ENCODE data around the gene PRSS8.
"Not testable (repeated sequence)": the region's sequence is repeated elsewhere in the genome, so short reads cannot be mapped to it uniquely, and the experiment has no call there.

PRSS8 gene

GRCh38 chr16:31143694-31144148, 8.2 kb upstream of the PRSS8 start:
- DNase-seq: no peak

GRCh38 chr16:31143011-31143693, 7.6 kb upstream of the PRSS8 start:
- DNase-seq: no peak

- peak; percentile 100 for DNase-seq
Observed at GRCh38 chr16:31142109-31143010, 6.8 kb upstream of the PRSS8 start.

- peak; percentile 79 for DNase-seq
Observed at GRCh38 chr16:31141489-31142108, 6.1 kb upstream of the PRSS8 start.

GRCh38 chr16:31141071-31141469, 5.5 kb upstream of the PRSS8 start:
- DNase-seq: not testable (repeated sequence)

GRCh38 chr16:31138621-31139578, 3.4 kb upstream of the PRSS8 start:
- DNase-seq: no peak

- not testable (repeated sequence) for DNase-seq
Observed at GRCh38 chr16:31136822-31137499, 1.4 kb upstream of the PRSS8 start.

- no peak for DNase-seq
Observed at GRCh38 chr16:31136287-31136662, 748 bp upstream of the PRSS8 start.

- no peak for DNase-seq
Observed at GRCh38 chr16:31134625-31135534, 647 bp downstream of the PRSS8 start.

- no peak for DNase-seq
Observed at GRCh38 chr16:31134091-31134571, 1.4 kb downstream of the PRSS8 start.

GRCh38 chr16:31133046-31133501, 2.5 kb downstream of the PRSS8 start:
- DNase-seq: no peak

GRCh38 chr16:31132303-31132979, 3.1 kb downstream of the PRSS8 start:
- DNase-seq: no peak

GRCh38 chr16:31131841-31132271, 3.7 kb downstream of the PRSS8 start:
- DNase-seq: no peak

- DNase-seq: no peak
Observed at GRCh38 chr16:31131416-31131815, 4.1 kb downstream of the PRSS8 start.

GRCh38 chr16:31130899-31131298, 4.6 kb downstream of the PRSS8 start:
- no peak for DNase-seq

GRCh38 chr16:31130336-31130891, 5.1 kb downstream of the PRSS8 start:
- no peak for DNase-seq

GRCh38 chr16:31129568-31130335, 5.8 kb downstream of the PRSS8 start:
- no peak for DNase-seq
